Measurements from ENCODE around the gene NME7.

DNA sequence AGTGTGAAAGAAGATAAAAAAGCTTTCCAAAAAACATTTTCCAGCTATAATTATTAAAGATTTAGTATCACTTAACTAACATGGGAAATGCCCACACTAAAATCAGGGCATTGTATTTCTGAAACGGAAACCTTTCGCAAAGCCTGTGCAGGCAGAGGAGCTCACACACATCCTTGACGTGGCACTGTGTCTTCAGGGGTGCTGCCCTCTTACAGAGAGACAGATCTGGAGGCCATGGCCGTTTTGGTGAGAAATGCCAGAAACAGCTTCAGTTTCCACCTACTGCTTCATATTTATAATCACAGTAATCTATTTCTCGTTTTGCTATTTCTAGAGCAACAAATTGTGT, 234.4 kb downstream of the NME7 start:
- no peak for TF ChIP-seq CTCF (IDR thresholded peaks at IDR 0.05)
- TF ChIP-seq, protein P1, sequence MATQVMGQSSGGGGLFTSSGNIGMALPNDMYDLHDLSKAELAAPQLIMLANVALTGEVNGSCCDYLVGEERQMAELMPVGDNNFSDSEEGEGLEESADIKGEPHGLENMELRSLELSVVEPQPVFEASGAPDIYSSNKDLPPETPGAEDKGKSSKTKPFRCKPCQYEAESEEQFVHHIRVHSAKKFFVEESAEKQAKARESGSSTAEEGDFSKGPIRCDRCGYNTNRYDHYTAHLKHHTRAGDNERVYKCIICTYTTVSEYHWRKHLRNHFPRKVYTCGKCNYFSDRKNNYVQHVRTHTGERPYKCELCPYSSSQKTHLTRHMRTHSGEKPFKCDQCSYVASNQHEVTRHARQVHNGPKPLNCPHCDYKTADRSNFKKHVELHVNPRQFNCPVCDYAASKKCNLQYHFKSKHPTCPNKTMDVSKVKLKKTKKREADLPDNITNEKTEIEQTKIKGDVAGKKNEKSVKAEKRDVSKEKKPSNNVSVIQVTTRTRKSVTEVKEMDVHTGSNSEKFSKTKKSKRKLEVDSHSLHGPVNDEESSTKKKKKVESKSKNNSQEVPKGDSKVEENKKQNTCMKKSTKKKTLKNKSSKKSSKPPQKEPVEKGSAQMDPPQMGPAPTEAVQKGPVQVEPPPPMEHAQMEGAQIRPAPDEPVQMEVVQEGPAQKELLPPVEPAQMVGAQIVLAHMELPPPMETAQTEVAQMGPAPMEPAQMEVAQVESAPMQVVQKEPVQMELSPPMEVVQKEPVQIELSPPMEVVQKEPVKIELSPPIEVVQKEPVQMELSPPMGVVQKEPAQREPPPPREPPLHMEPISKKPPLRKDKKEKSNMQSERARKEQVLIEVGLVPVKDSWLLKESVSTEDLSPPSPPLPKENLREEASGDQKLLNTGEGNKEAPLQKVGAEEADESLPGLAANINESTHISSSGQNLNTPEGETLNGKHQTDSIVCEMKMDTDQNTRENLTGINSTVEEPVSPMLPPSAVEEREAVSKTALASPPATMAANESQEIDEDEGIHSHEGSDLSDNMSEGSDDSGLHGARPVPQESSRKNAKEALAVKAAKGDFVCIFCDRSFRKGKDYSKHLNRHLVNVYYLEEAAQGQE (IDR thresholded peaks at IDR 0.05; ENCODE audit: insufficient read depth in 1 of 2, low read depth in 2 of 2, low read length in 1 of 2) = no peak
- TF ChIP-seq POLR2AphosphoS5 (IDR thresholded peaks at IDR 0.05; ENCODE audit: low read depth, low read length) = no peak
- no peak for TF ChIP-seq SIN3A (IDR thresholded peaks at IDR 0.05; ENCODE audit: borderline replicate concordance, insufficient read depth, low read depth, low read length)
